Measurements from ENCODE around the gene FCN3.

- no peak for TF ChIP-seq CTCF (IDR thresholded peaks at IDR 0.05)
- no peak for TF ChIP-seq POLR2A (IDR thresholded peaks at IDR 0.05)
- TF ChIP-seq EP300 (IDR thresholded peaks at IDR 0.05), result no peak
These were observed at the start of gene FCN3 for GRCh38 chr1:27374362-27375086.

Data from ovary (tissue), 3 donors.